Measurements from ENCODE around the gene GARIN5B.
"Not testable (repeated sequence)": the region's sequence is repeated elsewhere in the genome, so short reads cannot be mapped to it uniquely, and the experiment has no call there.

The GARIN5B gene

DNA sequence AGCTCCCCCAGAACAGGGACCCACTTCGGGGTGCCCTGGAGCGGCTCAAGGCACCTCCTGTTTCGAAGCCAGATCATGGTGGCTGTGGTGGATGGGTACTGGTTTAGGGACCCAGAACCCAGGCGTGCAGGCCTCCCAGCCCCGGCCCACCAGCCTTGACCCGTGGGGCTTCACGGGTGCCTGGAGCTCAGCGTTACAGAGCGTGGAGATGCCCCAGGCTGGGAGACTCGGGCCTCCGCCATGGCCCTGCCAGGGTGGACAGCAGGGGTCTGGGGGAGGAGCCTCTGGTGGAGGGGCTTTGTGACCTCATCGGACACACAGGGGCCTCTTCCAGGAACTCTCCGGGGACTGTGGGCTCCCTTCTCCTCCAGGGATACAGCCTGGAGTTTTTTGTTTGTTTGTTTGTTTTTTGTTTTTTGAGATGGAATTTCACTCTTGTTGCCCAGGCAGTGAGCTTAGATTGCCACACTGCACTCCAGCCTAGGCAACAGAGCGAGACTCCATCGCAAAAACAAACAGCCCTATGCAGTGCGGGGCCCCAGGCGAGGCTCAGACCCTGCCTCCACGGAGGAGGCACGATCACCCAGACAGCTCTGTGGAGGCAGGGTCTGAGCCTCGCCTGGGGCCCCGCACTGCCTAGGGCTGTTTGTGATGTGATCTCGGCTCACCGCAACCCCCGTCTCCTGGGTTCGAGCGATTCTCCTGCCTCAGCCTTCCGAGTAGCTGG, at the start of gene GARIN5B:
Gene GARIN5B, minus strand, starts transcription at position 271 of the 727 bp plus-strand sequence. Its CDS starts 194 bp downstream, at position 77.
- no peak for DNase-seq (ENCODE audit: low read depth)
- no peak within 1 kb of the TSS for H3K4me3 ChIP-seq (ENCODE audit: low read length)
- TF ChIP-seq, protein P1, sequence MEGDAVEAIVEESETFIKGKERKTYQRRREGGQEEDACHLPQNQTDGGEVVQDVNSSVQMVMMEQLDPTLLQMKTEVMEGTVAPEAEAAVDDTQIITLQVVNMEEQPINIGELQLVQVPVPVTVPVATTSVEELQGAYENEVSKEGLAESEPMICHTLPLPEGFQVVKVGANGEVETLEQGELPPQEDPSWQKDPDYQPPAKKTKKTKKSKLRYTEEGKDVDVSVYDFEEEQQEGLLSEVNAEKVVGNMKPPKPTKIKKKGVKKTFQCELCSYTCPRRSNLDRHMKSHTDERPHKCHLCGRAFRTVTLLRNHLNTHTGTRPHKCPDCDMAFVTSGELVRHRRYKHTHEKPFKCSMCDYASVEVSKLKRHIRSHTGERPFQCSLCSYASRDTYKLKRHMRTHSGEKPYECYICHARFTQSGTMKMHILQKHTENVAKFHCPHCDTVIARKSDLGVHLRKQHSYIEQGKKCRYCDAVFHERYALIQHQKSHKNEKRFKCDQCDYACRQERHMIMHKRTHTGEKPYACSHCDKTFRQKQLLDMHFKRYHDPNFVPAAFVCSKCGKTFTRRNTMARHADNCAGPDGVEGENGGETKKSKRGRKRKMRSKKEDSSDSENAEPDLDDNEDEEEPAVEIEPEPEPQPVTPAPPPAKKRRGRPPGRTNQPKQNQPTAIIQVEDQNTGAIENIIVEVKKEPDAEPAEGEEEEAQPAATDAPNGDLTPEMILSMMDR (conservative IDR thresholded peaks at IDR 0.05; ENCODE audit: low read depth, low read length), result no peak

- TF ChIP-seq, protein P1 (conservative IDR thresholded peaks at IDR 0.05; ENCODE audit: low read depth, low read length), result no peak
- H3K4me3 ChIP-seq (ENCODE audit: low read length), result no peak overlapping the region
- DNase-seq (ENCODE audit: low read depth), result no peak
These were observed 47.1 kb upstream of the GARIN5B start for GRCh38 chr19:55410168-55410567.

GRCh38 chr19:55409179-55409578, 46.1 kb upstream of the GARIN5B start:
- DNase-seq (ENCODE audit: low read depth); H3K4me3 ChIP-seq (ENCODE audit: low read length): not testable (repeated sequence)

DNA sequence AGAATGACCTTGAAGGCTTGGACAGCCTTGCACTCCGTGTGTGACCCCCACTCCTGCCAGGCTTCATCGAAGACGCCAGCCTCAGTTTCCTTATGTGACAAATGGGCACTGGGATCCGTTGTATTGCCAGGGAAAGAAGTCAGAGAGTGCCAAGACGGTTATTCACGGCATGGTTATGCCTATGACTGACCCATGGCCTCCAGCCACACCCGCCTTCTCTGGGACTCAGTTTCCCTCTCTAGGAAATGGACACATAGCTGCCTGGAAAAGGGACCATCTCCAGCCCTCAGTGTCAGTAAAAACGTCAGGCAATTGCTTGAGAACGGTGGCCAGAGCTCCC, 45.4 kb upstream of the GARIN5B start:
- TF ChIP-seq, protein P1 (conservative IDR thresholded peaks at IDR 0.05; ENCODE audit: low read depth, low read length), result no peak
- peak overlapping the region; percentile 52 for H3K4me3 ChIP-seq (ENCODE audit: low read length)
- no peak for DNase-seq (ENCODE audit: low read depth)

DNA sequence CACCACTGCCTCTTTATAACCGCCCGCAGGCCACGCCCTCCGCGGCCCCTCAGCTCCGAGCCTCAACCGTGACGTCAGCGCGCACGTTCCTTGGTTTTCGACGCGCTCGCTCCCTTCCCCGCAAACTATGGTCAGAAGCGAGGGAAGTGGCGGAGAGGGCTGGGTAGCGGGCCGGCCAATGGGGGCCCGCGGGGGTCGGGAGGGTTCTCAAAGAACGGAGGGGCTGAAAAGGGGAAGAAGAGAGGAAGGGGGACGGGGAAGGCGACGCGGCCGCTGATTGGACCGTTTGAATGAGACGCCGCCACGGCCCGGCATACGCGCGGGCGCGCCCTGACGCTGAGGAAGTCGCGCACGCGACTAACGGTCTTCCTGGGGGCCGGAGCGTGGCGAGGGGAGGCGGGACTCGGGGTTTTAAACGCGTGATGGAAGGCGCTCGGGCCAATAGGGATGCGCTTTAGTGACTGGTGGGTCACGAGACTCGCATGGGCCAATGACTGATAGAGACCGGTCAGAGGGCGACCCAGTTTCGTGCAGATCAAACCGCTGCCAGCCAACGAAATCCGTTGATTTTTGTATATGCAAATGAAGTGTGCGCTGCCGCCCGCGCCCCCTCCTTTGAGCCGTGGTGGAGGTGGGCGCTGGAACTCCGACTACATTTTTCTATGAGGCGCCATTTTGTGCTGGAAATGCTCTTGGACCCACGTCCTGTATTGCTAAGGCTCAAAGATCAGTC, 44.9 kb upstream of the GARIN5B start:
- TF ChIP-seq, protein P1 (conservative IDR thresholded peaks at IDR 0.05; ENCODE audit: low read depth, low read length), result no peak
- peak; percentile 99 for DNase-seq (ENCODE audit: low read depth)
- H3K4me3 ChIP-seq (ENCODE audit: low read length), result peak overlapping the region; percentile 52

GRCh38 chr19:55407550-55407799, 44.4 kb upstream of the GARIN5B start, which contains the start of gene UBE2S:
UBE2S (minus strand) TSS chr19:55407788; CDS start chr19:55407589, 199 bp downstream.
- H3K4me3 ChIP-seq (ENCODE audit: low read length), result peak within 1 kb of the TSS; percentile 78
- not testable (repeated sequence) for DNase-seq (ENCODE audit: low read depth)

- H3K4me3 ChIP-seq (ENCODE audit: low read length), result peak overlapping the region; percentile 78
- TF ChIP-seq, protein P1 (conservative IDR thresholded peaks at IDR 0.05; ENCODE audit: low read depth, low read length), result no peak
- DNase-seq (ENCODE audit: low read depth), result no peak
These were observed 43.9 kb upstream of the GARIN5B start for GRCh38 chr19:55406826-55407549.

Data from retinal pigment epithelial cell (primary cell).